HepG2 (cell line): ENCODE measurements around the gene NGDN. TPM values are rescaled to one million over a fixed set of nuclear protein-coding genes. Genes with fewer than 3 reads are reported as not detected.
A peak's percentile ranks its signal among the peaks of the same experiment; 100 is the strongest.

Experiments used
- ATAC-seq: fragments of 200-7000 bp; cut with Tn5 transposase; 3 replicates; pipeline ENCODE4 v1.9.1; 2020; ENCODE audit warnings: mild to moderate bottlenecking, moderate library complexity
- BruUV-seq: library from RNA; stranded (reverse); fragments of 400-500 nt; replicated peaks from 2 replicates; lab custom pipeline; 2021; lab: Mats Ljungman, UMichigan
- CTCF ChIA-PET: fragments of 300-600 bp; formaldehyde crosslinking; extraction: SDS; loops from one replicate; lab custom pipeline; 2021; ENCODE audit warnings: low total read pairs, inconsistent platforms, low intra/inter-chr PET ratio; lab: Yijun Ruan, JAX
- POLR2A ChIA-PET: fragments of 350-600 bp; sonication (Branson Sonifier 250); formaldehyde crosslinking; loops from one replicate; lab custom pipeline; 2020; ENCODE audit warnings: antibody characterized with exemption, inconsistent platforms; lab: Yijun Ruan, JAX
- DNase-seq: peaks from one replicate; pipeline ENCODE4 v3.0.0-alpha.2; 2015; ENCODE audit warnings: low spot score
- FAIRE-seq: peaks from 3 replicates; lab custom pipeline; 2011; peaks lifted over from hg19 to GRCh38; lab: Jason Lieb, UNC
- H2AFZ ChIP-seq: one replicate; pipeline ENCODE4 v1.6.1; 2011; ENCODE audit warnings: low read length, inconsistent platforms
- H3K27ac ChIP-seq: fragments of 300-600 bp; 3 replicates; pipeline ENCODE4 v1.8.0; 2011; ENCODE audit warnings: mixed run types, mild to moderate bottlenecking, mixed read lengths, low read length, inconsistent platforms; ENCODE audit not compliant: insufficient read depth; ENCODE audit errors: extremely low read length
- H3K27me3 ChIP-seq, 2 experiments: fragments of 200-600 bp in 1 of 2; 2 replicates in 1 of 2; 3 replicates in 1 of 2; pipeline versions ENCODE4 v1.6.0 to v1.8.0; 2011; ENCODE audit warnings: low read length in 2 of 2, mild to moderate bottlenecking in 2 of 2, moderate library complexity in 2 of 2, inconsistent platforms in 1 of 2; ENCODE audit not compliant: insufficient read depth in 2 of 2, control insufficient read depth in 1 of 2
- H3K36me3 ChIP-seq, 2 experiments: fragments of 200-600 bp in 1 of 2; replicated peaks in 1 of 2; 2 replicates in 1 of 2; 3 replicates in 1 of 2; pipeline versions ENCODE4 v1.5.1 to v1.8.0; 2011; ENCODE audit warnings: low read length in 2 of 2, inconsistent platforms in 1 of 2; ENCODE audit not compliant: insufficient read depth in 2 of 2, control insufficient read depth in 1 of 2
- H3K4me1 ChIP-seq: 2 replicates; pipeline ENCODE4 v1.5.1; 2012; ENCODE audit warnings: low read length, inconsistent platforms; ENCODE audit not compliant: insufficient read depth
- H3K4me2 ChIP-seq: 2 replicates; pipeline ENCODE4 v1.6.0; 2011; ENCODE audit warnings: low read depth, low read length, inconsistent platforms
- H3K4me3 ChIP-seq, 3 experiments: fragments of 200-600 bp in 1 of 3; sonication (generic), shearing (Covaris generic) in 1 of 3; replicated peaks in 1 of 3; 2 replicates each; pipeline ENCODE4 v1.5.1; 2011 to 2016; ENCODE audit warnings: low read length in 3 of 3, inconsistent platforms in 2 of 3, low read depth in 2 of 3, mild to moderate bottlenecking in 2 of 3, control low read depth in 1 of 3, mixed read lengths in 1 of 3; ENCODE audit not compliant: insufficient read depth in 1 of 3
- H3K79me2 ChIP-seq: one replicate; pipeline ENCODE4 v1.6.1; 2011; ENCODE audit warnings: low read length, inconsistent platforms; ENCODE audit not compliant: insufficient read depth
- H3K9ac ChIP-seq: 2 replicates; pipeline ENCODE4 v1.6.0; 2011; ENCODE audit warnings: mild to moderate bottlenecking, low read depth, low read length, inconsistent platforms; ENCODE audit not compliant: insufficient read depth
- H3K9me3 ChIP-seq: 2 replicates; pipeline ENCODE4 v1.5.1; 2012; ENCODE audit warnings: mild to moderate bottlenecking, low read length
- H4K20me1 ChIP-seq: 2 replicates; pipeline ENCODE4 v1.6.0; 2011; ENCODE audit warnings: inconsistent platforms, mild to moderate bottlenecking, low read length, moderate library complexity; ENCODE audit not compliant: insufficient read depth
- CHCHD3 ChIP-seq: sonication (generic); formaldehyde crosslinking; IDR thresholded peaks from 2 replicates; pipeline ENCODE4 v1.8.0; 2022; ENCODE audit warnings: mild to moderate bottlenecking, missing genetic modification reagents, moderate library complexity
- ERF ChIP-seq: IDR thresholded peaks from 2 replicates; pipeline ENCODE4 v1.6.1; 2018; ENCODE audit warnings: missing biosample characterization, missing genetic modification reagents
- GATAD1 ChIP-seq: IDR thresholded peaks from 2 replicates; pipeline ENCODE4 v1.6.1; 2016; ENCODE audit warnings: missing genetic modification reagents, missing compliant biosample characterization
- JARID2 ChIP-seq: sonication (generic); formaldehyde crosslinking; IDR thresholded peaks from 2 replicates; pipeline ENCODE4 v1.8.1; 2023; ENCODE audit warnings: missing genetic modification reagents, inconsistent platforms; ENCODE audit not compliant: insufficient replicate concordance
- MBD4 ChIP-seq: IDR thresholded peaks from 2 replicates; pipeline ENCODE4 v1.6.1; 2012; ENCODE audit warnings: low read length, inconsistent platforms, borderline replicate concordance
- NAIF1 ChIP-seq: sonication (generic); formaldehyde crosslinking; IDR thresholded peaks from 2 replicates; pipeline ENCODE4 v1.5.0; 2020; ENCODE audit warnings: mild to moderate bottlenecking, missing genetic modification reagents, borderline replicate concordance
- PAF1 ChIP-seq: IDR thresholded peaks from 2 replicates; pipeline ENCODE4 v1.6.1; 2016; ENCODE audit warnings: missing genetic modification reagents, missing compliant biosample characterization
- PHF8 ChIP-seq: sonication (generic); formaldehyde crosslinking; IDR thresholded peaks from 2 replicates; pipeline ENCODE4 v1.5.0; 2020; ENCODE audit warnings: missing genetic modification reagents
- THRA ChIP-seq: sonication (generic); formaldehyde crosslinking; IDR thresholded peaks from 2 replicates; pipeline ENCODE4 v1.4.0; 2020; ENCODE audit warnings: missing genetic modification reagents, borderline replicate concordance
- ZFP37 ChIP-seq: sonication (generic); formaldehyde crosslinking; IDR thresholded peaks from 2 replicates; pipeline ENCODE4 v1.4.0; 2020; ENCODE audit warnings: missing genetic modification reagents, borderline replicate concordance
- ZNF17 ChIP-seq: sonication (generic); formaldehyde crosslinking; IDR thresholded peaks from 2 replicates; pipeline ENCODE4 v1.5.0; 2020; ENCODE audit warnings: mild to moderate bottlenecking, missing genetic modification reagents
- ZNF382 ChIP-seq: sonication (generic); formaldehyde crosslinking; IDR thresholded peaks from 2 replicates; pipeline ENCODE4 v1.5.0; 2020; ENCODE audit warnings: missing genetic modification reagents, mild to moderate bottlenecking, borderline replicate concordance
- ZNF441 ChIP-seq: sonication (generic); formaldehyde crosslinking; IDR thresholded peaks from 2 replicates; pipeline ENCODE4 v1.7.0; 2021; ENCODE audit warnings: missing genetic modification reagents, borderline replicate concordance
- ZNF550 ChIP-seq: sonication (generic); formaldehyde crosslinking; IDR thresholded peaks from 2 replicates; pipeline ENCODE4 v1.4.0; 2020; ENCODE audit warnings: mild to moderate bottlenecking, missing genetic modification reagents, borderline replicate concordance
- ZNF556 ChIP-seq: sonication (generic); formaldehyde crosslinking; IDR thresholded peaks from 2 replicates; pipeline ENCODE4 v1.4.0; 2020; ENCODE audit warnings: mild to moderate bottlenecking, missing genetic modification reagents, borderline replicate concordance
- ZNF564 ChIP-seq: sonication (generic); formaldehyde crosslinking; IDR thresholded peaks from 2 replicates; pipeline ENCODE4 v1.8.1; 2023; ENCODE audit warnings: mild to moderate bottlenecking, missing genetic modification reagents
- ZNF605 ChIP-seq: sonication (generic); formaldehyde crosslinking; IDR thresholded peaks from 2 replicates; pipeline ENCODE4 v1.8.0; 2022; ENCODE audit warnings: mild to moderate bottlenecking, missing genetic modification reagents
- ZNF616 ChIP-seq: sonication (generic); formaldehyde crosslinking; IDR thresholded peaks from 2 replicates; pipeline ENCODE4 v1.5.0; 2020; ENCODE audit warnings: low read depth, mild to moderate bottlenecking, missing genetic modification reagents
- ZNF672 ChIP-seq: sonication (generic); formaldehyde crosslinking; IDR thresholded peaks from 2 replicates; pipeline ENCODE4 v1.8.1; 2022; ENCODE audit warnings: missing genetic modification reagents
- ZNF883 ChIP-seq: sonication (generic); formaldehyde crosslinking; IDR thresholded peaks from 2 replicates; pipeline ENCODE4 v1.5.1; 2020; ENCODE audit warnings: mild to moderate bottlenecking, missing genetic modification reagents; ENCODE audit errors: not compliant biosample characterization
- WGBS: methylation state at CpG from one replicate; pipeline ENCODE4 v1.1.6; 2017; ENCODE audit warnings: low lambda C conversion rate; 5-methylcytosine and 5-hydroxymethylcytosine counted together
- in situ Hi-C: cut with HindIII; loops from 2 replicates; pipeline ENCODE4 v1.10.0; 2017; ENCODE audit warnings: low pct_unique_long_range_greater_than_20kb; ENCODE audit not compliant: extremely low pct_ligation_motif_present
- intact Hi-C: fragments of 100-400 bp; cut with micrococcal nuclease; formaldehyde crosslinking; loops from one replicate; pipeline ENCODE4 v1.10.0; 2022; ENCODE audit not compliant: unreplicated experiment
- polyA plus RNA-seq, 8 experiments: library from polyadenylated mRNA; depleted of rRNA in 3 of 8; stranded (reverse) in 7 of 8; unstranded in 1 of 8; fragments of >200 nt; fragmentation: Illumina TruSeq in 4 of 8; extraction: Trizol in 4 of 8; gene quantifications; 2 replicates each; pipeline versions ENCODE4 v1.2.1 to v1.2.3, GENCODE V29; 2011 to 2016; ENCODE audit warnings: low read depth in 4 of 8, missing spikeins in 1 of 8, mixed read lengths in 1 of 8; ENCODE audit not compliant: insufficient read depth in 1 of 8
- total RNA-seq, 5 experiments: library from RNA; depleted of rRNA; stranded (reverse); fragments of >200 nt; fragmentation: Illumina TruSeq; extraction: Trizol; gene quantifications; 2 replicates each; pipeline ENCODE4 v1.2.3, GENCODE V29; 2016; ENCODE audit warnings: low read depth in 1 of 5
- TF ChIP-seq, protein P1 (sequence below): IDR thresholded peaks from 2 replicates; pipeline ENCODE4 v1.6.1; 2016; ENCODE audit warnings: low read depth, control low read depth

The NGDN gene
- total and polyA plus RNA-seq, 2 of the 13 experiments (the other 11 are each of a cell fraction or from before 2014, with no cell fraction given): 154 to 216 TPM

GRCh38 chr14:23469906-23470403 is 452 bp downstream of the NGDN start:
- peak overlapping the region; percentile 94 for H3K9ac ChIP-seq
- intact Hi-C loops (loop anchor here (1.0 kb wide), 3 partner anchors 13 to 184 kb away; partner anchors contain the start of genes HOMEZ and PABPN1), in situ Hi-C loops (no loop called here)
- FAIRE-seq (no peak), ATAC-seq (peak; percentile 66), DNase-seq (no peak)
- H3K4me3 ChIP-seq: peak overlapping the region; percentile 90 to 94 (median 93)
- H3K4me1 ChIP-seq: peaks cover 14% of the 10 kb centered on the region
- H3K27me3 ChIP-seq: peaks cover 0 to 4% of the 10 kb centered on the region in 2 experiments; a peak in 1 of 5 replicates
- POLR2A ChIA-PET: interaction anchor here (0.6 to 1.6 kb wide), 15 partner anchors 9 to 880 kb away, joined by 3 to 15 read pairs (median 3); partner anchors contain the start of genes ACIN1, C14orf119, MYH7 and PABPN1
- BruUV-seq: TSS peak; percentile 82
- H4K20me1 ChIP-seq: no peaks in the 10 kb centered on the region
- WGBS: 1% methylated on average over 11 of the region's 11 CpGs
- H2AFZ ChIP-seq: peak overlapping the region; percentile 55
- H3K9me3 ChIP-seq: no peaks in the 10 kb centered on the region
- peak overlapping the region; percentile 70 for H3K27ac ChIP-seq
- peak overlapping the region; percentile 82 for H3K4me2 ChIP-seq
- H3K36me3 ChIP-seq: peaks cover 14 to 38% of the 10 kb centered on the region in 2 experiments
- CTCF ChIA-PET: interaction anchor here (1.6 kb wide), 1 partner anchor 89 kb away, joined by 6 read pairs; no protein-coding TSS in a partner anchor
- peaks cover 20% of the 10 kb centered on the region for H3K79me2 ChIP-seq
- TF ChIP-seq ZNF550 (CRISPR knock-in tag): no peak
- no peak; the same call in 1 of the 2 replicates for TF ChIP-seq ZNF616 (CRISPR knock-in tag)
- 0 out of 2 replicates have a peak, but pooled peaks have one; percentile 62 for TF ChIP-seq NAIF1 (CRISPR knock-in tag)
- TF ChIP-seq ZNF441 (CRISPR knock-in tag): no peak
- TF ChIP-seq ERF (CRISPR knock-in tag): 0 out of 2 replicates have a peak, but pooled peaks have one; percentile 16
- TF ChIP-seq, protein P1, sequence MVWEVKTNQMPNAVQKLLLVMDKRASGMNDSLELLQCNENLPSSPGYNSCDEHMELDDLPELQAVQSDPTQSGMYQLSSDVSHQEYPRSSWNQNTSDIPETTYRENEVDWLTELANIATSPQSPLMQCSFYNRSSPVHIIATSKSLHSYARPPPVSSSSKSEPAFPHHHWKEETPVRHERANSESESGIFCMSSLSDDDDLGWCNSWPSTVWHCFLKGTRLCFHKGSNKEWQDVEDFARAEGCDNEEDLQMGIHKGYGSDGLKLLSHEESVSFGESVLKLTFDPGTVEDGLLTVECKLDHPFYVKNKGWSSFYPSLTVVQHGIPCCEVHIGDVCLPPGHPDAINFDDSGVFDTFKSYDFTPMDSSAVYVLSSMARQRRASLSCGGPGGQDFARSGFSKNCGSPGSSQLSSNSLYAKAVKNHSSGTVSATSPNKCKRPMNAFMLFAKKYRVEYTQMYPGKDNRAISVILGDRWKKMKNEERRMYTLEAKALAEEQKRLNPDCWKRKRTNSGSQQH (CRISPR knock-in tag): no peak
- TF ChIP-seq ZNF883 (CRISPR knock-in tag): no peak
- no peak for TF ChIP-seq ZNF17 (CRISPR knock-in tag)
- TF ChIP-seq ZNF605 (CRISPR knock-in tag): no peak; the same call in 1 of the 2 replicates
- no peak for TF ChIP-seq ZFP37
- TF ChIP-seq ZNF382 (CRISPR knock-in tag): no peak
- TF ChIP-seq JARID2 (CRISPR knock-in tag): no peak
- no peak; the same call in 1 of the 2 replicates for TF ChIP-seq CHCHD3 (CRISPR knock-in tag)
- TF ChIP-seq GATAD1 (CRISPR knock-in tag): peak; percentile 5
- TF ChIP-seq ZNF564 (CRISPR knock-in tag): peak; percentile 50; the same call in 1 of the 2 replicates
- no peak for TF ChIP-seq MBD4
- TF ChIP-seq THRA (CRISPR knock-in tag): no peak
- 0 out of 2 replicates have a peak, but pooled peaks have one; percentile 78 for TF ChIP-seq ZNF556
- TF ChIP-seq PAF1: no peak
- no peak for TF ChIP-seq ZNF672 (CRISPR knock-in tag)
- peak; percentile 11; the same call in 1 of the 2 replicates for TF ChIP-seq PHF8 (CRISPR knock-in tag)
